DMS79 treated with DMSO at 0.1 percent for 48 hours (cell line): ENCODE data around the gene CNOT8.
"Not testable (repeated sequence)": the region's sequence is repeated elsewhere in the genome, so short reads cannot be mapped to it uniquely, and the experiment has no call there.

Experiments used
- DNase-seq: peaks from one replicate; lab custom pipeline; 2025; lab: John Stamatoyannopoulos, UW

The CNOT8 gene

GRCh38 chr5:154865466-154866184 is 7.2 kb downstream of the CNOT8 start:
- DNase-seq: no peak

DNA sequence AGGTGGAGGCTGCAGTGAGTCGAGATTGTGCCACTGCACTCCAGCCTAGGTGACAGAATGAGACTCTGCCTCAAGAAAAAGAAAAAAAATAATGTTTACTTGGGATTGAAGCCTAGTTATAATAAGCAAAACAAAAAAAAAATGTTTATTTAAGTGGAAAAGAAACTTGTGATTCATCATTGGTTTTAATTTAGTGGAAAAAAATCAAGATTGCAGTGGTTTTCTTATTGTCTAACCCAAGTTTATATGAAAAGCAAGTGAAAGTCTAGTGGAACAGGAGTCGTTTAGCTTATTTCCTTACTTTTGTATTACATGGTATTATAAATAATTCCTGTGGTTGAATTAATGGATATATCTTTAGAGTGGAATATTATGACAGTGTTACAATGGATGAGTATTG is 8.4 kb downstream of the CNOT8 start:
- no peak for DNase-seq

DNA sequence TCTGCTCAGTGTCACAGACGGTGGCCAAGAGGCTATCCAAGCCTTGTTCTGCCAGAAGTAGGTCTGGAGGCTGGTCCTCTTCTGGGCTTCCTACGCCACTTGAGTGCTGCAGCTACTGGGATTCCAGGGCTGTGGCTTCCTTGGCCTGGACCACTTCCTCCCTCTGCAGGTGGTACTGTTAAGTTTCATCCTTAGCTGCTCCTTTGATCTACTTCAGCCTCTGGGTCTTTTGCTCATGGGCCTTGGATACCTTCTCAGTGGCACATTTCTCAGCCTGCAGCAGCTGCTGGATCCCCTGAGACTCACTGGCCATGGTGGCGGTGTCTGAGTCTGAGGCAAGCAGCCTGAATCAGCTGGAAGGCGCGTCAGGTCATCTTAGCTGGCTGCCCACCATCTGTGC is 10.3 kb downstream of the CNOT8 start:
- no peak for DNase-seq

DNA sequence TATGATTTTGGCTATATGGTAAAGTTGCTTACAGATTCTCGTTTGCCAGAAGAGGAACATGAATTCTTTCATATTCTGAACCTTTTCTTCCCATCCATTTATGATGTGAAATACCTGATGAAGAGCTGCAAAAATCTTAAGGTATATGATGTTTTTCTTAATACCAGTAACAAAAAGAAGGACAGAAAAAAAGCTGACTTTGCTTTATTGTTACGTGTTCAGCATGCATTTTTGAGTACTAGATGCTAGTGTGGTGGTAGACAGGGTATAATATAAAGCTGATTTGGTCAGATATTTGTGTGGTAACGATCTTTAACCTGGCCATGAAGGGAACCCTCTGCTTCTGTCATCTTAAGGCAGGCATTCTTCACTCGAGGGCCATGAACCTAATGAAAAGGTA is 13.3 kb downstream of the CNOT8 start:
- DNase-seq: no peak

DNA sequence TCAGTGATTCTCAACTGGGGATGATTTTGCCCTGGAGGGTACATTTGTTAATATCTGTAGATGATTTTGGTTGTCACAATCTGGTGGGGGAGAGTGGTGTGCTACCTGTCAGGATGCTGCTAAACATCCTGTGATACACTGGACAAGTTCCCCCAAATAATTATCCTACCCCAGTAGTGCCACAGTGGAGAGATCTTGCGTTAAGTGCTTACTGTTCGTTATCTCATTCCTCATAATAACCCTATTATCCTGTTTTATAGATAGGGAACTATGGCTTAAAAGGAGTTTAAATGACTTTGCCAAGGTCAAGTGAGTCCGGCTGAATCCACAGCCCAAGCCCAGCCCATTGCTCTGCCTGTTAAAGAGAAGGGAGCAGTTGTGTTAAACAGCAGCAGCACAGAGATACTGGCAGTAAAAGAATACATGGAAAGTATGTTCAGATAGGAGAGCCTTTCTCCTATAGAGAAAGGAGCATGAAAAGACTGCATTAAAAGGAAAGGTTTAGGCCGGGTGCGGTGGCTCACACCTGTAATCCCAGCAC is 15.4 kb downstream of the CNOT8 start:
- no peak for DNase-seq

GRCh38 chr5:154878642-154879335 is 20.4 kb downstream of the CNOT8 start:
- DNase-seq: no peak

GRCh38 chr5:154881986-154882385 is 23.6 kb downstream of the CNOT8 start:
- no peak for DNase-seq

DNA sequence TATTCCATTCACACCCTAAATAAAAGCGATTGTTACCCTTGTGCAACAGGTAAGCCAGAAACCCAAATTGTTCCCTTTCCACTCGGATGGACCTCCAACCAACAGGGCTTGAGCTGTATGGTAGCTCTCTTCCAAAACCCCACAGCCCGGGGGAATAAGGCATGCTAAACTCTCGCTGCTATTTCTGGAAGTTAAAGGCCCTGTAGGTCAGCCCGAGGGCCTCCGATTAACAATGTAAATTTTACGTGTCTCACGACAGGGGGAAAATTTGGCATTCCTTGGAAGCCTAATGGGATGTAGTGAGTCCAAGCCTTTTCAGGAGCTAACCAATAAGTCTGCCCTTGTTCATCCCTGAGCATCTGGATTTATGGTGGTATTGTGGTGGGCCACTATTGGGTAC is 26.0 kb downstream of the CNOT8 start:
- no peak for DNase-seq

DNA sequence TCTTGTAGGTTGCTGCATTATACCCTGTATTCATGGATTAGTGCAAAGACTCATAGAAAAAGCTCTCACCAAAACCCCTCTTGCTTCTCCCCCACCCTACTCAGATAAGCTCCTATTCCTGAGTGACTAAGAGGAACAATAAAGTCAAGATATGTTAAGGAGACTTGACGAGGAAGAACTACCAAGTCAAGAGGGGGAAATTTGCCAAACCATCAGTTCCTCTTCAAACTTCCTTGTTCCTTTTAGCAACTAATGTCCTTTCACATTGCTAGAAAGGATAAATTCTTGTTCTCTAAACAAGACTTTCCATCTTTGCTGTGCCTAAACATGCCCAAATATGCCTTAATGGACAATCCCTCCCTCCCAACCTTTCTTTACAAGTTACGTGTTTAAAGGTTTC is 27.0 kb downstream of the CNOT8 start:
- DNase-seq: no peak

GRCh38 chr5:154892369-154892771 is 33.9 kb downstream of the CNOT8 start:
- DNase-seq: no peak

GRCh38 chr5:154893381-154893780 is 35.0 kb downstream of the CNOT8 start:
- no peak for DNase-seq

DNA sequence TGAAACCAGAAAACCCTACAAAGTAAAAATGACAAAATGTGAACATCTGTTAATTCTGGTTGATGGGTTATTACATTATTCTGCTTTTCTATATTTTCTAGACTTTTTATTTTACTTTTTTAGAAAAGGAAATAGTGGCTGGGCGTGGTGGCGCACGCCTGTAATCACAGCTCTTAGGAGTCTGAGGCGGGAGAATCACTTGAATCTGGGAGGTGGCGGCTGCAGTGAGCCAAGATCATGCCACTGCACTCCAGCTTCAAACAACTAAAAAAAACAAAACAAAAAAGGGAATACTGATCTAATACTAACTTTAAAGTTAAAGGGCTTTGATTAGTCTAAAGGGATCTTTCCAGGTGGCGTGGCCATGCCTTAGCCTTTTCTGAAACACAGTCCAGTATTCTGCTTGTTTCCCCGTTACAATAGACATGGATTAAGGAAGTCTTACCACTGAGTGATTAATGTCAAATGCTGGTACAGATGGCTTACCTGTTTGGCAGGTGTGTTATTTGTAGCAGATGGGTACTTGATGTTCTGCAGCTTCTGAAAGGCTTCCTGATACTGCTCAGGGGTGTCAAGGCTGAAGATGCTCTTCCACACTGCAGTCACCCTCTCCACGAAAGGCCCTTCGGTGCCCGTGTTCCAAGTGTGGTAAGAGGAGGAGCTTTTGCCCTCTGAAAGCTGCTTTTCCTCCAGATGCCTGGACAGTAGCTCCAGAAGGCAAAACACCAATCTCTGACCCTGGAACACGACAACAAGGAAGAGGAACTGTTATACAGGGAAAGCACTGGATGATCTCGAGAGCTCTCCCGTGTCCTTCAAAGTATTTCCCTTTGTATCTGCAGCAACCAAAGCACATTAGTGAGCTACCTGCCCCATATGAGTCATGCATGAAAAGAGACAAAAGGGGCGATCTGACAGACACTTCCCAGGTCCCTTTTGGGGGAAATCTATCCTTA is 37.5 kb downstream of the CNOT8 start:
- DNase-seq: no peak

DNA sequence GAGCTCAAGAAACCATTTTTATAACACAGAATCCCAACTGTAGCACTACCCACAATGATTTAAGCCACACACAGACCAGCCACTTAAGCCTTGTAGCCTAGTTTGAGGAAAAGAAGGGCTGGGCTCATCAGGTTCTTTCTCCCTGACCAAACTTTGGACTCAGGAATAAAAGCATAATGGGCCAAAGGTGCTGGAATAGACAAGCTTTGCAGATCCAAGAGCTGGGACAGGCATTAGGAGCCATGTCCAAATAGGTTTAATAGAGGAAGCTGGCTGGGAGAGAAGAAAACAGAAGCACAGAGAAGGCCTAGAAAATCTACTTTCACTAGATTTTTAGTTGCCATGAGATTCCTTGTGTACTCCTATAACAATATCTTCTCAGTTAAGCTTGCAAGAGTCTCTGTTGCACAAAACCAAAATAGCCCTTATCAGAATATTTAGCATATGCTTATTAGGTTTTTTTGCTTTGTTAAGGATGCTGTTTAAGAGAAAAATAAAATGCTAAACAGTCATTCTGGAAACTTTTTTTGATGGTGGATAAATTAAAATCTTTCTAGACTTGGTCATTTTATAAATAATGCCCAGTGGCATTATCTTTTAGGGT is 38.2 kb downstream of the CNOT8 start:
- DNase-seq: no peak

DNA sequence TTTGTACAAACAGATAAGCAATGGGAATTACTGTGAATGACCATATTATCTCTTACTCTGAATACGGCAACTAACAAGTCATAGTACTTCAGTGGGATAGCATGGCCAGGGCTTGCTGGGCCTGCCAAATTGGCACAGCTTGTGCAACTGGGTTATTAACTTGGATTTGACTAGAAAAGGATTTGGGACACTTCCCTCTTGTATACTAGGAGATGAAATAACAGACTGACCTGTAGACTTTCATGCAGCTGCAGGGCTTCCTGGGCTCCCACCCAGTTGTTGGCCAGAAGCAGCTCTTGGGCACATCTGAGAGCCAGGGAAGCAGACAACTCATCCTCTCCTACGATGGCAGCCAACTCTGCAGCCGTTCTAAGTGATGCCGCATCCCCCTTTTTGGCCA is 39.8 kb downstream of the CNOT8 start:
- no peak for DNase-seq

DNA sequence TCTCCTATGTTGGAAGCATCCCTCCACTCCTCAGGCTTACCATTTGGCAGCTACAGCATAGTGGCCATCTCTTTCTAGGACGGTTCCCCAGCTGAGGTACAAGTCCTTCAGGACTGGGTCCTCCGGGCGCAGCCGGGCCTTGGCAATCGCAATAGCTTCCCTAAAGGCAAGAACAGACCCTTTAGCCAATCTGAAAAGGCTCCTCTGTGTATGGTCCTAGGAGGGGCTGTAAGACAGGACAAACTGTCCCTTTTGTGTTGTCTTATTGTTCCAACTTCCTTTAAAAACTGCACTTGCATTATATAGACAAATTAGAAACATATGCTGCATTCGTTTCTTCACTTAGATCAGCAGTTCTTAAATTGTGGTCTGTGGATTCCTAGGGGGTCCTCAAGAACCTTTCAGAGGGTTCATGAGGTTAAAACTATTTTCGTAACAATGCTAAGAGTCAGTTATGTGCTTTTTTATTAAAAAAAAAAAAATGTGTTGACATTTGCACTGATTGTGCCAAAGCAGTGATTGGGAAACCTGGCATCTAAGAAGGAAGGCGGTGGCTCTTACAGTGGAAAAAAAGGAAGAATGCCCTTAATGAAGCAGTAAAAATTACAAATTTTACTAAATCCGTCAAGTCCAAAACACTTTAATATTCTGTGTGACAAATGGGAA is 40.9 kb downstream of the CNOT8 start:
- DNase-seq: no peak

GRCh38 chr5:154900066-154900465 is 41.6 kb downstream of the CNOT8 start:
- DNase-seq: no peak

- DNase-seq: no peak
Observed at GRCh38 chr5:154901276-154901675, 42.8 kb downstream of the CNOT8 start.

DNA sequence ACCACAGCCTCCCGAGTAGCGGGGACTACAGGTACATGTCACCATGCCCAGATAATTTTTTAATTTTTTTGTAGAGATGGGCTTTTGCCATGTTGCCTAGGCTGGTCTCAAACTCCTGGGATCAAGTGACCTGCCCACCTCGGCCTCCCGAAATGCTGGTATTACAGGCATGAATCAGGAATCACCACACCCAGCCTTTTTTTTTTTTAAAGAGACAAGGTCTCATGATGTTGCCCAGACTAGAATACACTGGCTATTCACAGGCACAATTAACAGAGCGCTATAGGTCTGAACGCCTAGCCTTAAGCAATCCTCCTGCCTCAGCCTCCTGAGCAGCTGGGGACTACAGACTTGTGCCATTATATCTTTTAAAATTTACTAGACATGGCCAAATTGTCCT is 43.5 kb downstream of the CNOT8 start:
- DNase-seq: no peak

DNA sequence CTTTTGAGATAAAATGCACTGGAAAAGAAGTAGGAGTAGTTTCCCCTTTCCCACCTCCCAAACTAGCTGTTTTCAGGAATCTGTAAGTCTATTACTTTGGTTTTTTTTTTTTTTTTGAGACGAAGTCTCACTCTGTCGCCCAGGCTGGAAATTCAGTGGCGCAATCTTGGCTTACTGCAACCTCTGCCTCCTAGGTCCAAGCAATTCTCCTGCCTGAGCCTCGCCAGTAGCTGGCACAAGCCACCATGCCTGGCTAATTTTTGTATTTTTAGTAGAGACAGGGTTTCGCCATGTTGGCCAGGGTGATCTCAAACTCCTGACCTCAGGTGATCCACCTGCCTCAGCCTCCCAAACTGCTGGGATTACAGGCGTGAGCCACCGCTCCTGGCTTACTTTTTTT is 47.2 kb downstream of the CNOT8 start:
- not testable (repeated sequence) for DNase-seq

DNA sequence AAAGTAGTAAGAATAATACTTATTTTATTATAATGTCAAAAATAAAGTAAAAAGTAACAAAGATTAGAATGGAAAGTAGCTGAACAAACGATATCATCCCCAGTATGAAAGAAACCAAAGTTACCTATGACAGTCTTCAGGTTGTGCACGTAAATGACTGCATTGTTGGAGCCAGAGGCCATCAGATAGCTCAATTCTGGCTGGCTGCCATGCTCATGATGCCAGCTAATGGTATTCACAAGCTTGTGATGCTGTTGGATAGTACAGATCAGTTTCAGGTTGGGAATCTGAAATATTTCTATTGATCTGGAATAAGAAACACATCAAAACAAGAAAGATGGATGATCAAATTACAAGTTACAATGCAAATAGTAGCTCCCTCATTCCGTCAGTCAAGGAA is 58.4 kb downstream of the CNOT8 start:
- DNase-seq: no peak

- DNase-seq: no peak
Observed at GRCh38 chr5:154917757-154918156, 59.3 kb downstream of the CNOT8 start.
